DOHH2 (cell line): ENCODE data around the gene FAM53A.

Experiments
- EZH2phosphoT487 ChIP-seq: fragments of 200-600 bp; sonication (generic); IDR thresholded peaks from 2 replicates; pipeline ENCODE4 v1.6.1; 2017; ENCODE audit warnings: borderline replicate concordance, mild to moderate bottlenecking, antibody characterized with exemption, low read length, moderate library complexity, mixed read lengths
- TF ChIP-seq, protein P1 (sequence below): fragments of 200-600 bp; sonication (generic); IDR thresholded peaks from one replicate; pipeline ENCODE4 v1.5.1; 2014; ENCODE audit warnings: antibody characterized with exemption, mild to moderate bottlenecking, low read depth, low read length; ENCODE audit not compliant: poor library complexity, severe bottlenecking

DNA sequence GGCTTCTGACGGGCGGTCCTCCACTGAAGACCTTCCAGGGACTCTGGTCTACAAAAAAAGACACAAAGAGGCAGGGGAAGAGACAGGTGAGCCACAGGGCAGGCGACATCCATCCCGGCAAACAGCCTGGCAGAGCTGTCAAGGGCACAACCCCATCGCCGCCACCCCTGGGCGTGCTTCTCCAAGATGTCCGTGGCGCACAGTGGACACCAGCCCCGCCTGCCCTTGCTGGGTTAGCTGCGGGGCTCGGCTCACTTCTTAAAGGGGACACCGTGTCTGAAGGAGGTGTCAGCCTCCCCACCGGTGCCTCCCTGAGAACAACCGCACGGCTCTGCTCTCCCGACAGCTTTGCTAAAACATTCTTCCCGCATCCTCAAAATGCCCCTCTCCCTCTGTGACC, 28.4 kb downstream of the FAM53A start:
- TF ChIP-seq, protein P1, sequence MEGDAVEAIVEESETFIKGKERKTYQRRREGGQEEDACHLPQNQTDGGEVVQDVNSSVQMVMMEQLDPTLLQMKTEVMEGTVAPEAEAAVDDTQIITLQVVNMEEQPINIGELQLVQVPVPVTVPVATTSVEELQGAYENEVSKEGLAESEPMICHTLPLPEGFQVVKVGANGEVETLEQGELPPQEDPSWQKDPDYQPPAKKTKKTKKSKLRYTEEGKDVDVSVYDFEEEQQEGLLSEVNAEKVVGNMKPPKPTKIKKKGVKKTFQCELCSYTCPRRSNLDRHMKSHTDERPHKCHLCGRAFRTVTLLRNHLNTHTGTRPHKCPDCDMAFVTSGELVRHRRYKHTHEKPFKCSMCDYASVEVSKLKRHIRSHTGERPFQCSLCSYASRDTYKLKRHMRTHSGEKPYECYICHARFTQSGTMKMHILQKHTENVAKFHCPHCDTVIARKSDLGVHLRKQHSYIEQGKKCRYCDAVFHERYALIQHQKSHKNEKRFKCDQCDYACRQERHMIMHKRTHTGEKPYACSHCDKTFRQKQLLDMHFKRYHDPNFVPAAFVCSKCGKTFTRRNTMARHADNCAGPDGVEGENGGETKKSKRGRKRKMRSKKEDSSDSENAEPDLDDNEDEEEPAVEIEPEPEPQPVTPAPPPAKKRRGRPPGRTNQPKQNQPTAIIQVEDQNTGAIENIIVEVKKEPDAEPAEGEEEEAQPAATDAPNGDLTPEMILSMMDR = no peak
- TF ChIP-seq EZH2phosphoT487 = no peak
